Mucosa of descending colon (tissue), 3 donors: ENCODE data around the gene LRRFIP1. TPM values are rescaled to one million over a fixed set of nuclear protein-coding genes. Genes with fewer than 3 reads are reported as not detected.

Source experiments
- ATAC-seq: fragments of 200-7000 bp; cut with Tn5 transposase; one replicate; pipeline ENCODE4 v1.9.1; 2020; ENCODE audit warnings: mild to moderate bottlenecking, moderate library complexity
- DNase-seq, 3 donors: peaks; one replicate each; pipeline ENCODE4 v3.0.0-alpha.2; 2020
- H3K36me3 ChIP-seq: fragments of 200-600 bp; one replicate; pipeline ENCODE4 v1.8.0; 2021; ENCODE audit warnings: low read depth, mild to moderate bottlenecking
- H3K4me1 ChIP-seq: fragments of 200-600 bp; one replicate; pipeline ENCODE4 v1.8.0; 2021; ENCODE audit warnings: low read depth, mild to moderate bottlenecking
- H3K4me3 ChIP-seq: fragments of 200-600 bp; one replicate; pipeline ENCODE4 v1.8.0; 2021; ENCODE audit warnings: mild to moderate bottlenecking
- H3K9me3 ChIP-seq: fragments of 200-600 bp; one replicate; pipeline ENCODE4 v1.8.0; 2021; ENCODE audit warnings: mild to moderate bottlenecking
- intact Hi-C, 2 donors: fragments of 100-400 bp; cut with DNase I in 1 of 2; cut with micrococcal nuclease in 1 of 2; formaldehyde crosslinking; loops; one replicate each; pipeline versions ENCODE4 v1.11.0 to v1.11.1; 2022; cut with DNase I, micrococcal nuclease
- total RNA-seq, 3 donors: library from RNA; stranded (reverse); fragmentation: NEBNext Ultra II Directional in 2 of 3; extraction: Animal tissue kit (Norgen Biotek cat#: 25700) in 2 of 3; gene quantifications; one replicate each; pipeline versions ENCODE4 v1.2.1 to v1.2.4, GENCODE V29; 2021 to 2023
- TF ChIP-seq, protein P1 (sequence below): fragments of 200-600 bp; IDR thresholded peaks from one replicate; pipeline ENCODE4 v1.8.0; 2022; ENCODE audit warnings: antibody characterized with exemption, mild to moderate bottlenecking
- donor health status: DM: no; HTN: no; CAD: no; lungs with moderate emphysema.
- donor health status: DM: no; HTN: no; CAD: no.
- donor health status: DM: no; HTN: yes; CAD: no.

The LRRFIP1 gene
- total RNA-seq, 3 donors from 2014 or later, result 114 to 157 (median 120) TPM

DNA sequence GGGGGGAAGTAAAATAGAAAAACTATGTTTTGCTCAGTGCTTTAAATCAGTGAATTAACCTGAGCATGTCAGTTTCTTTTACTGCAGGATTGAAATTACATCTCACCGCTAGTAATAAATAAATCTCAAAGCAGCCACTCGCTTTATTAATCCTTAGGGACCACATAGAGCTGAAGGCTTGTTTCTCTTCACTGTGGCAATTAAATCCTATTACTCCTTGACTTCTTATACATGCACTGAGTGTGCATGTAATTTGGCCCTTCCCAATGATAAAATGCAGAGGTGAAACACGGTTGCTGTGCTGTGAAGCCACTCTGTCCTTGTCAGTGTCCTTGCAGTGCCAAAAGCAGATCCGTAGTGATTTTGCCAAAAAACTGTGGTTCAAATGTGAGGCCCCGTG lies 94.1 kb downstream of the LRRFIP1 start:
- ATAC-seq (no peak), DNase-seq (no peak)
- Histone ChIP-seq H3K4me3 (no peak overlapping the region), H3K9me3 (no peaks in the 10 kb centered on the region), H3K4me1 (peaks cover 23% of the 10 kb centered on the region), H3K36me3 (no peaks in the 10 kb centered on the region)
- TF ChIP-seq, protein P1, sequence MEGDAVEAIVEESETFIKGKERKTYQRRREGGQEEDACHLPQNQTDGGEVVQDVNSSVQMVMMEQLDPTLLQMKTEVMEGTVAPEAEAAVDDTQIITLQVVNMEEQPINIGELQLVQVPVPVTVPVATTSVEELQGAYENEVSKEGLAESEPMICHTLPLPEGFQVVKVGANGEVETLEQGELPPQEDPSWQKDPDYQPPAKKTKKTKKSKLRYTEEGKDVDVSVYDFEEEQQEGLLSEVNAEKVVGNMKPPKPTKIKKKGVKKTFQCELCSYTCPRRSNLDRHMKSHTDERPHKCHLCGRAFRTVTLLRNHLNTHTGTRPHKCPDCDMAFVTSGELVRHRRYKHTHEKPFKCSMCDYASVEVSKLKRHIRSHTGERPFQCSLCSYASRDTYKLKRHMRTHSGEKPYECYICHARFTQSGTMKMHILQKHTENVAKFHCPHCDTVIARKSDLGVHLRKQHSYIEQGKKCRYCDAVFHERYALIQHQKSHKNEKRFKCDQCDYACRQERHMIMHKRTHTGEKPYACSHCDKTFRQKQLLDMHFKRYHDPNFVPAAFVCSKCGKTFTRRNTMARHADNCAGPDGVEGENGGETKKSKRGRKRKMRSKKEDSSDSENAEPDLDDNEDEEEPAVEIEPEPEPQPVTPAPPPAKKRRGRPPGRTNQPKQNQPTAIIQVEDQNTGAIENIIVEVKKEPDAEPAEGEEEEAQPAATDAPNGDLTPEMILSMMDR, result no peak
- intact Hi-C loops, result no loop called here

DNA sequence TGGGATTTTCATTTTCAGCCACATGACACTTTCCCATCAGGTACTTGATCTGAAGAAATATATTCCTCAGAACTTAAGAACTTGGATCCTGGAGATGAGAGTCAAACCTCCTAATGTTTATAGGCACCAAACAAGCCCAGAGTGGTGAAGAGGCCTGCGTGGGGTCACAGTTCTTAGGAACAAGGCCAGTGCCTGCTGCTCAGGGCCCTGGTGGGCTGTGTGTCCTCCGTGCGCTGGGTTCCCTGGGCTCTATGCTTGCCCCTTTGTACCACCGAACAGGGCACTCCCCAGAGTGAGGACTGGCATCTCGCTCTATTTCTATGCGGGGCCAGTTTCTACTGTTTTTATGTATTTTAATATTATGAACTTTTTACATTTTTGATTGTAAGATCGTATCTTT lies 95.2 kb downstream of the LRRFIP1 start:
- no peak for ATAC-seq
- no peaks in the 10 kb centered on the region for H3K9me3 ChIP-seq

DNA sequence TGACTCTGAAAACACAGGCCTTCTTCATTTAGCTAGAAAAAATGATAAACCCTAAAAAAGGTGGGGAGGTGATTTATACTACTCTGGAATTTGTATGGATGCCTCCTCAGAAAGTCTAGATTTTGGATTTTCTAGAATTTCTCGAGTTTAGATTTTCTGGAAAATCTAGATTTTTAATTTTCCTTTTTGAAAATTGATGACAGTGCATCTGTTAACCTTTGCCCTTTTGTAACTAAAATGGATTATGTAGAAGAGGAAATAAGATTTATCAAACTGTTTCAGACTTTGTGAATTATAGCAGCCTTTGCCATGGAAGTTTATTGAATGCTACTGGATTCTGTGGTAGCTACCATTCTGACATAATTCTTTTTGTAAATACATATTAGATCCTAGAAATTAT lies 95.6 kb downstream of the LRRFIP1 start:
- no peak overlapping the region for H3K4me3 ChIP-seq
- H3K36me3 ChIP-seq, result no peaks in the 10 kb centered on the region
- no peak for DNase-seq
- ATAC-seq, result no peak
- intact Hi-C loops, result no loop called here
- H3K9me3 ChIP-seq, result no peaks in the 10 kb centered on the region
- TF ChIP-seq, protein P1, result no peak
- H3K4me1 ChIP-seq, result peaks cover 35% of the 10 kb centered on the region

More for the DNA sequence above, 95.2 kb downstream of the LRRFIP1 start:
- no peak for DNase-seq
- intact Hi-C loops, result no loop called here
- TF ChIP-seq, protein P1, result no peak
- Histone ChIP-seq H3K4me3 (no peak overlapping the region), H3K4me1 (peaks cover 32% of the 10 kb centered on the region), H3K36me3 (no peaks in the 10 kb centered on the region)

DNA sequence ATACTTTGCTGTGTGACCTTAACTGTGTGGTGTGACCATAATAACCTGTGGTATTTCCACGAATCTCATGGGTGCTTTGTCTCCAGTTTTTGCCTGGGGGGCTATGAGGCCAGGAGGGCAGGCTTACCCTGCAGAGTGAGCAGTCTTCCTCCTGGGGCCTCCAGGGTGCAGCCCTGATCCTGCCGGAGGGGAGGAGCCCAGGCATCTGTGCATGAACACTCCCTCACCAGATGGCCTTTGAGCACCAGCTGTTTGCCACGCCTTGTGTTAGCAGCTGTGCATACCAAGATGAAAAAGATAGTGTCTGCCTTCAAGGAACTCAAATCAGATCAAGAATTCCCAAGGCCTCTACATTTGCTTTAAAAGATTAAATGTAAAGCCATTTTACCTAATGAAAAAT lies 96.2 kb downstream of the LRRFIP1 start:
- intact Hi-C loops, result no loop called here
- Histone ChIP-seq H3K36me3 (no peaks in the 10 kb centered on the region), H3K9me3 (no peaks in the 10 kb centered on the region), H3K4me1 (peaks cover 36% of the 10 kb centered on the region), H3K4me3 (no peak overlapping the region)
- ATAC-seq, result peak; percentile 93
- TF ChIP-seq, protein P1, result no peak
- DNase-seq, result peak; percentile 91 to 92 (median 92)

DNA sequence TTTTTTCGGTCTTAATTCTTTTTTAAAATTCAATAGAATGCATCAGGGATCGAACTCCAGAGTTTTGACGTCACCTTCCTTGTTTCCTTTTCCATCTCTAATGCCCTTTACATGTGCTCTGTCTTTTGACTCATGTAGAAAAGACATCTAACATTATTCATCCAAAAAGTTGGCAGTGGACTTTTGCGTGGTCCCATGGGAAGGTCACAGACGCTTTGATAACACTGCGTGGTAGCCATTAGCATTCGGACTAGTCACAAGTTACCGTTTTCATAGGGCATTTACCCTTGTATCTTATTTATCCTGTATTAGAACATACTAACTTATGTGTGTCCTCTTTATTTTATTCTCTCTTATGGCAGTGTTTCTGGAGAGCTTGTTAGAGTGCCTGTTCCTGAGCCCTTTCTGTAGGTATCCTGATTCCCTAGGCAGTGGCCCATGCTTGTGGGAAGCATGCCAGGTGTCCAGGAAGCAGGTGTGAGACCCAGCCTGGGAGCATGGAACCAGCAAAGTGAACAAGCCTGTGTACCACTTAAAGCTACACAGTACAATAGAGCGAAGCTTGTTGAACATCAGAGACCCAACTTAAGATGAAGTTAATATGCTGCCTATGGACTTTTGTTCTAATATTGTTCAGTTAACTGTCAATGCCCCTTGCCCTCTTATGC lies 97.6 kb downstream of the LRRFIP1 start:
- TF ChIP-seq, protein P1, result no peak
- H3K36me3 ChIP-seq, result no peaks in the 10 kb centered on the region
- peaks cover 36% of the 10 kb centered on the region for H3K4me1 ChIP-seq
- ATAC-seq (peak; percentile 31), DNase-seq (no peak)
- no peaks in the 10 kb centered on the region for H3K9me3 ChIP-seq
- intact Hi-C loops, result no loop called here
- H3K4me3 ChIP-seq, result no peak overlapping the region

DNA sequence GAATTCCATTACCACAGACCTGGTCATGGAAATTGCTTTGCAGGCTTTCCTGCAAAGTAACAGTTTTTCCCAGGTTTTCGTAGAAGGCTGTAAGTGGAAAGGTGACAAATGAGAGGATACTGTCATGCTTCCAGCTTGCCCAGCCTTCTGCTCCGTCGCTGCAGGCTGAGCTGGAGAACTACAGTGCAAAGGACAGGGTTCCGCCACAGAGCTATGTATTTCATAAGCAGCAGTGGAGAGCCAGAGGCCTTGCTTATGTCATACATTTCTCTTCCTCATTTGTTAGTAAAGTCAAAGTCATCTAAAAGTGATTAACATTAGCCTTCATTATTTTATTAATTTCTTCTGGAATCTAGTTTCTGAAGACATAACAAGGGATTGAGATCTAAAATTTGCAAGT lies 98.3 kb downstream of the LRRFIP1 start:
- H3K9me3 ChIP-seq, result no peaks in the 10 kb centered on the region
- peaks cover 40% of the 10 kb centered on the region for H3K4me1 ChIP-seq
- ATAC-seq (peak; percentile 57), DNase-seq (peak in 1 of 3 donors; percentile 46)
- H3K36me3 ChIP-seq, result no peaks in the 10 kb centered on the region
- H3K4me3 ChIP-seq, result no peak overlapping the region
- TF ChIP-seq, protein P1, result no peak
- intact Hi-C loops, result no loop called here
